Esophagus muscularis mucosa (tissue), 4 donors: ENCODE data around the gene RNF133.

Source experiments
- EP300 ChIP-seq: sonication (generic); formaldehyde crosslinking; IDR thresholded peaks from one replicate; pipeline ENCODE4 v1.6.1; 2017; ENCODE audit warnings: antibody characterized with exemption
- POLR2A ChIP-seq: fragments of 450-650 bp; IDR thresholded peaks from one replicate; pipeline ENCODE4 v1.6.1; 2017; ENCODE audit warnings: antibody characterized with exemption, moderate library complexity, mild to moderate bottlenecking, low read depth
- POLR2AphosphoS5 ChIP-seq, 2 donors: sonication (generic); formaldehyde crosslinking; IDR thresholded peaks; one replicate each; pipeline ENCODE4 v1.6.1; 2017; ENCODE audit warnings: antibody characterized with exemption in 2 of 2
- TF ChIP-seq, protein P1 (sequence below), 3 experiments: fragments of 200-600 bp in 2 of 3; fragments of 450-650 bp in 1 of 3; sonication (generic) in 2 of 3; IDR thresholded peaks; one replicate each; pipeline ENCODE4 v1.5.1; 2017 to 2019; ENCODE audit warnings: antibody characterized with exemption in 3 of 3, mild to moderate bottlenecking in 2 of 3, moderate library complexity in 1 of 3

DNA sequence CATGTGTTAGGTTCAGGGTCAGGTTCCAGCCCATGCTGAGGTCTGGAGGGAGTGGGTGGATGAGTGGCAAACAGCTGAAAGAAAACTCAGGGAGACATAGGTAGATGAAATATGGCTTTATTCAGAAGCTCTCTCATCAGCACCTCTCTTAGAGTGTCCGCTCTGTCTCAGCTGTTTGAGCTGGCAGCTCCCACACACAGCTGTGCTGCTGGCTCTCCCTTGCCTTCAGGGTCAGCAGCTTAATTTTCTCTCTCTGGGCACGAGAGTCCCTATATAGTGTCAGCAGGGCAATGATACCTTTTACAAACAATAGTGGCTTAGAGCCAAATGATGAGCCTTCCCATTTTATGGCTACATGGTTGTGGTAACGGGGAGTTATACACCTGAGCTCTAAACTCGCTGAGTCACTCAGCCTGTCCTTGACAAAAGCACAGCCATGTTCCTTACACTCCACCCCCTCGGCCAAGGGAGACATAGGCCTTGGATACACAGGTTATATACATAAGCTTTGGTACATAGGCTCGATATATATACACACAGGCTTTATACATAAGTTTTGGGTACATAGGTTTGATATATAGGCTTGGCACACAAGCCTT lies 10.4 kb downstream of the RNF133 start:
- TF ChIP-seq EP300 (no peak), POLR2A (no peak), POLR2AphosphoS5 (IDR thresholded peaks at IDR 0.05) (no peak)
- TF ChIP-seq, protein P1, sequence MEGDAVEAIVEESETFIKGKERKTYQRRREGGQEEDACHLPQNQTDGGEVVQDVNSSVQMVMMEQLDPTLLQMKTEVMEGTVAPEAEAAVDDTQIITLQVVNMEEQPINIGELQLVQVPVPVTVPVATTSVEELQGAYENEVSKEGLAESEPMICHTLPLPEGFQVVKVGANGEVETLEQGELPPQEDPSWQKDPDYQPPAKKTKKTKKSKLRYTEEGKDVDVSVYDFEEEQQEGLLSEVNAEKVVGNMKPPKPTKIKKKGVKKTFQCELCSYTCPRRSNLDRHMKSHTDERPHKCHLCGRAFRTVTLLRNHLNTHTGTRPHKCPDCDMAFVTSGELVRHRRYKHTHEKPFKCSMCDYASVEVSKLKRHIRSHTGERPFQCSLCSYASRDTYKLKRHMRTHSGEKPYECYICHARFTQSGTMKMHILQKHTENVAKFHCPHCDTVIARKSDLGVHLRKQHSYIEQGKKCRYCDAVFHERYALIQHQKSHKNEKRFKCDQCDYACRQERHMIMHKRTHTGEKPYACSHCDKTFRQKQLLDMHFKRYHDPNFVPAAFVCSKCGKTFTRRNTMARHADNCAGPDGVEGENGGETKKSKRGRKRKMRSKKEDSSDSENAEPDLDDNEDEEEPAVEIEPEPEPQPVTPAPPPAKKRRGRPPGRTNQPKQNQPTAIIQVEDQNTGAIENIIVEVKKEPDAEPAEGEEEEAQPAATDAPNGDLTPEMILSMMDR (IDR thresholded peaks at IDR 0.05) = no peak
